HepG2 (cell line): Measurements from ENCODE around the gene TMCC1. TPM values are rescaled to one million over a fixed set of nuclear protein-coding genes. Genes with fewer than 3 reads are reported as not detected.

ENCODE experiments used
- AKAP8 ChIP-seq: sonication (generic); formaldehyde crosslinking; IDR thresholded peaks from 2 replicates; pipeline ENCODE4 v1.5.1; 2020; ENCODE audit warnings: mild to moderate bottlenecking, missing genetic modification reagents
- BRCA1 ChIP-seq: sonication (generic); formaldehyde crosslinking; IDR thresholded peaks from 2 replicates; pipeline ENCODE4 v1.4.0; 2020; ENCODE audit warnings: missing genetic modification reagents
- FOXP1 ChIP-seq, 2 experiments: fragments of 450-650 bp in 1 of 2; IDR thresholded peaks; 2 replicates each; pipeline ENCODE4 v1.6.1; 2017 to 2018; ENCODE audit warnings: antibody characterized with exemption in 1 of 2
- GATAD2A ChIP-seq: IDR thresholded peaks from 2 replicates; pipeline ENCODE4 v1.6.1; 2016
- NR2C2 ChIP-seq: sonication (generic); formaldehyde crosslinking; IDR thresholded peaks from 2 replicates; pipeline ENCODE4 v1.4.0; 2020; ENCODE audit warnings: missing genetic modification reagents, mild to moderate bottlenecking, moderate library complexity, borderline replicate concordance
- PAWR ChIP-seq: sonication (generic); formaldehyde crosslinking; IDR thresholded peaks from 2 replicates; pipeline ENCODE4 v1.4.0; 2020; ENCODE audit warnings: missing genetic modification reagents, mild to moderate bottlenecking, borderline replicate concordance
- PAX8 ChIP-seq: sonication (generic); formaldehyde crosslinking; IDR thresholded peaks from 2 replicates; pipeline ENCODE4 v1.8.0; 2022; ENCODE audit warnings: mild to moderate bottlenecking, missing genetic modification reagents, borderline replicate concordance
- PAXIP1 ChIP-seq: sonication (generic); formaldehyde crosslinking; conservative IDR thresholded peaks from 2 replicates; pipeline ENCODE4 v1.4.0; 2020; ENCODE audit warnings: mild to moderate bottlenecking, missing genetic modification reagents, moderate library complexity
- PHF20 ChIP-seq: sonication (generic); formaldehyde crosslinking; IDR thresholded peaks from 2 replicates; pipeline ENCODE4 v1.5.0; 2020; ENCODE audit warnings: mild to moderate bottlenecking, missing genetic modification reagents
- PLRG1 ChIP-seq: fragments of 450-650 bp; conservative IDR thresholded peaks from 2 replicates; pipeline ENCODE4 v1.6.1; 2016
- SMC3 ChIP-seq: IDR thresholded peaks from 2 replicates; pipeline ENCODE4 v1.6.1; 2011; ENCODE audit warnings: low read length, improper control_type of control experiment
- SRSF1 ChIP-seq: fragments of 200-400 bp; formaldehyde crosslinking; optimal IDR thresholded peaks from 2 replicates; pipeline ENCODE3; 2017; ENCODE audit warnings: mild to moderate bottlenecking, low read depth, low read length, moderate library complexity
- TFDP1 ChIP-seq: IDR thresholded peaks from 2 replicates; pipeline ENCODE4 v1.6.1; 2016; ENCODE audit warnings: missing compliant biosample characterization, missing genetic modification reagents, borderline replicate concordance
- TRIM24 ChIP-seq: sonication (generic); formaldehyde crosslinking; IDR thresholded peaks from 2 replicates; pipeline ENCODE4 v1.8.0; 2022; ENCODE audit warnings: mild to moderate bottlenecking, missing genetic modification reagents
- XBP1 ChIP-seq: sonication (generic); formaldehyde crosslinking; IDR thresholded peaks from 2 replicates; pipeline ENCODE4 v1.5.0; 2020; ENCODE audit warnings: missing genetic modification reagents
- ZBTB2 ChIP-seq: sonication (generic); formaldehyde crosslinking; IDR thresholded peaks from 2 replicates; pipeline ENCODE4 v1.8.0; 2022; ENCODE audit warnings: low read depth, missing genetic modification reagents
- ZBTB25 ChIP-seq: IDR thresholded peaks from 2 replicates; pipeline ENCODE4 v1.6.1; 2018; ENCODE audit warnings: missing genetic modification reagents
- ZFY ChIP-seq: sonication (generic); formaldehyde crosslinking; IDR thresholded peaks from 2 replicates; pipeline ENCODE4 v1.4.0; 2020; ENCODE audit warnings: missing genetic modification reagents
- ZKSCAN5 ChIP-seq: sonication (generic); formaldehyde crosslinking; IDR thresholded peaks from 2 replicates; pipeline ENCODE4 v1.5.1; 2020; ENCODE audit warnings: mild to moderate bottlenecking, missing genetic modification reagents
- ZMAT5 ChIP-seq: sonication (generic); formaldehyde crosslinking; IDR thresholded peaks from 2 replicates; pipeline ENCODE4 v1.5.0; 2020; ENCODE audit warnings: mild to moderate bottlenecking, low read depth, missing genetic modification reagents, borderline replicate concordance
- ZNF12 ChIP-seq: sonication (generic); formaldehyde crosslinking; IDR thresholded peaks from 2 replicates; pipeline ENCODE4 v1.5.0; 2020; ENCODE audit warnings: missing genetic modification reagents
- ZNF296 ChIP-seq: sonication (generic); formaldehyde crosslinking; conservative IDR thresholded peaks from 2 replicates; pipeline ENCODE4 v1.5.0; 2020; ENCODE audit warnings: mild to moderate bottlenecking, missing genetic modification reagents
- ZNF430 ChIP-seq: sonication (generic); formaldehyde crosslinking; IDR thresholded peaks from 2 replicates; pipeline ENCODE4 v1.9.0; 2021; ENCODE audit warnings: mild to moderate bottlenecking, missing genetic modification reagents
- ZNF546 ChIP-seq: sonication (generic); formaldehyde crosslinking; conservative IDR thresholded peaks from 2 replicates; pipeline ENCODE4 v1.8.1; 2023; ENCODE audit warnings: mild to moderate bottlenecking, missing genetic modification reagents
- ZNF547 ChIP-seq: sonication (generic); formaldehyde crosslinking; IDR thresholded peaks from 2 replicates; pipeline ENCODE4 v1.5.1; 2020; ENCODE audit warnings: mild to moderate bottlenecking, missing genetic modification reagents
- polyA plus RNA-seq, 8 experiments: library from polyadenylated mRNA; depleted of rRNA in 3 of 8; stranded (reverse) in 7 of 8; unstranded in 1 of 8; fragments of >200 nt; fragmentation: Illumina TruSeq in 4 of 8; extraction: Trizol in 4 of 8; gene quantifications; 2 replicates each; pipeline versions ENCODE4 v1.2.1 to v1.2.3, GENCODE V29; 2011 to 2016; ENCODE audit warnings: low read depth in 4 of 8, missing spikeins in 1 of 8, mixed read lengths in 1 of 8; ENCODE audit not compliant: insufficient read depth in 1 of 8
- total RNA-seq, 5 experiments: library from RNA; depleted of rRNA; stranded (reverse); fragments of >200 nt; fragmentation: Illumina TruSeq; extraction: Trizol; gene quantifications; 2 replicates each; pipeline ENCODE4 v1.2.3, GENCODE V29; 2016; ENCODE audit warnings: low read depth in 1 of 5

TMCC1 gene
- total and polyA plus RNA-seq, 2 of the 13 experiments (the other 11 are each of a cell fraction or from before 2014, with no cell fraction given): 12.1 to 264 TPM

- TF ChIP-seq ZBTB2 (no peak), ZNF296 (CRISPR knock-in tag) (no peak), AKAP8 (CRISPR knock-in tag) (no peak), TRIM24 (no peak), ZKSCAN5 (CRISPR knock-in tag) (no peak), PAXIP1 (CRISPR knock-in tag) (peak; percentile 95), ZNF546 (CRISPR knock-in tag) (no peak), FOXP1 (IDR thresholded peaks at IDR 0.05) (no peak), FOXP1 (CRISPR knock-in tag; IDR thresholded peaks at IDR 0.05) (peak; percentile 35; the same call in 1 of the 2 replicates), SMC3 (no peak), ZFY (CRISPR knock-in tag) (no peak), NR2C2 (CRISPR knock-in tag) (no peak), PHF20 (no peak), ZNF547 (CRISPR knock-in tag) (no peak), ZNF430 (CRISPR knock-in tag) (no peak), PLRG1 (no peak), ZMAT5 (CRISPR knock-in tag) (no peak), ZBTB25 (CRISPR knock-in tag) (no peak), XBP1 (CRISPR knock-in tag) (no peak), TFDP1 (CRISPR knock-in tag) (no peak), PAX8 (no peak), BRCA1 (CRISPR knock-in tag) (no peak), SRSF1 (no peak), PAWR (CRISPR knock-in tag) (no peak), GATAD2A (peak; percentile 83), ZNF12 (no peak)
These were observed 236.8 kb downstream of the TMCC1 start (continued) for GRCh38 chr3:129656659-129657247.
